Measurements from ENCODE around the gene FAM72B.
"Not testable (repeated sequence)": the region's sequence is repeated elsewhere in the genome, so short reads cannot be mapped to it uniquely, and the experiment has no call there.

DNA sequence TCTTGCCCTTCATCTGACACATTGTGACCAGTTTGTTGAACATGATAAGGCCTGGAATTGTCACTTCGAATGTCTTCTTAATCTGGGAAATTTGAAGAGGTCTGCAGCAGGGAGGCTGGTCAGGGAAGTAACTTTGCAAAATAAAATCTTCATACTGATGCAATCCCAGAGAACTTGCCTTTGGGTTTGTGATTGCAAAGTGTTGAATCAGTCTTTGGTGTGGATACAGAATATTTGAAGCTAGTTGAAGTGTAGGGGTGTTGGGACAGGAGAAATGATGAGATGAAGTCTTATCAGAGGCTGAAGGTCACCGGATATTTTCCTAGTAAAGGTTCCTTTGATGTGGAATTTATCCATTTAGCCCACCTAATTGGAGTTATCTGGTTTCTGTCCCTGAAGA lies 42.8 kb upstream of the FAM72B start:
- TF ChIP-seq, protein P1, sequence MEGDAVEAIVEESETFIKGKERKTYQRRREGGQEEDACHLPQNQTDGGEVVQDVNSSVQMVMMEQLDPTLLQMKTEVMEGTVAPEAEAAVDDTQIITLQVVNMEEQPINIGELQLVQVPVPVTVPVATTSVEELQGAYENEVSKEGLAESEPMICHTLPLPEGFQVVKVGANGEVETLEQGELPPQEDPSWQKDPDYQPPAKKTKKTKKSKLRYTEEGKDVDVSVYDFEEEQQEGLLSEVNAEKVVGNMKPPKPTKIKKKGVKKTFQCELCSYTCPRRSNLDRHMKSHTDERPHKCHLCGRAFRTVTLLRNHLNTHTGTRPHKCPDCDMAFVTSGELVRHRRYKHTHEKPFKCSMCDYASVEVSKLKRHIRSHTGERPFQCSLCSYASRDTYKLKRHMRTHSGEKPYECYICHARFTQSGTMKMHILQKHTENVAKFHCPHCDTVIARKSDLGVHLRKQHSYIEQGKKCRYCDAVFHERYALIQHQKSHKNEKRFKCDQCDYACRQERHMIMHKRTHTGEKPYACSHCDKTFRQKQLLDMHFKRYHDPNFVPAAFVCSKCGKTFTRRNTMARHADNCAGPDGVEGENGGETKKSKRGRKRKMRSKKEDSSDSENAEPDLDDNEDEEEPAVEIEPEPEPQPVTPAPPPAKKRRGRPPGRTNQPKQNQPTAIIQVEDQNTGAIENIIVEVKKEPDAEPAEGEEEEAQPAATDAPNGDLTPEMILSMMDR (conservative IDR thresholded peaks at IDR 0.05; ENCODE audit: low read depth, low read length), result not testable (repeated sequence)
- not testable (repeated sequence) for TF ChIP-seq EZH2 (IDR thresholded peaks at IDR 0.05; ENCODE audit: borderline replicate concordance, low read depth, low read length, poor library complexity, severe bottlenecking)
